ENCODE data around the gene DBN1. TPM values are rescaled to one million over a fixed set of nuclear protein-coding genes. Genes with fewer than 3 reads are reported as not detected.

Gene DBN1
- total RNA-seq, 1 experiment from 2014 or later: 195 TPM

- no peak overlapping the region for H3K27ac ChIP-seq (ENCODE audit: low read length)
- DNase-seq (ENCODE audit: low read depth, low spot score) (no peak), ATAC-seq (no peak)
- CTCF ChIA-PET: interaction anchor here (1.2 kb wide), 1 partner anchor 18 kb away, joined by 3 read pairs; no protein-coding TSS in a partner anchor
- peaks cover 18% of the 10 kb centered on the region for H3K4me1 ChIP-seq (ENCODE audit: control insufficient read depth, insufficient read depth, low read length)
- H3K27me3 ChIP-seq (ENCODE audit: control insufficient read depth, insufficient read depth, low read length): no peaks in the 10 kb centered on the region
- BruUV-seq (replicated peaks): no TSS peak
- POLR2A ChIA-PET: no interaction called here
- H3K4me3 ChIP-seq (ENCODE audit: low read depth in 2 of 2, low read length in 2 of 2): no peak overlapping the region
- in situ Hi-C loops (cut with HindIII; ENCODE audit: low pct_unique_long_range_greater_than_20kb, low sequenced_read_pairs) (no loop called here), intact Hi-C loops (cut with micrococcal nuclease; ENCODE audit: unreplicated experiment) (no loop called here)
- H3K9me3 ChIP-seq (ENCODE audit: control insufficient read depth, insufficient read depth, low read depth, low read length): no peaks in the 10 kb centered on the region
- peaks cover 14% of the 10 kb centered on the region; the same call in 1 of the 2 replicates for H3K36me3 ChIP-seq (ENCODE audit: control insufficient read depth, insufficient read depth, low read length)
- TF ChIP-seq TCF7L2 (IDR thresholded peaks at IDR 0.05; ENCODE audit: low read depth, low read length) (no peak), SIN3A (IDR thresholded peaks at IDR 0.05; ENCODE audit: borderline replicate concordance, insufficient read depth, low read depth, low read length) (no peak), REST (IDR thresholded peaks at IDR 0.05; ENCODE audit: insufficient read depth in 1 of 2, low read depth in 2 of 2, low read length in 1 of 2) (no peak), CTCF (IDR thresholded peaks at IDR 0.05) (no peak), POLR2AphosphoS5 (IDR thresholded peaks at IDR 0.05; ENCODE audit: low read depth, low read length) (no peak)
These were observed 46.8 kb upstream of the DBN1 start for GRCh38 chr5:177520271-177520670.

GRCh38 chr5:177519463-177520235 is 46.2 kb upstream of the DBN1 start:
- H3K9me3 ChIP-seq (ENCODE audit: control insufficient read depth, insufficient read depth, low read depth, low read length): no peaks in the 10 kb centered on the region
- intact Hi-C loops (cut with micrococcal nuclease; ENCODE audit: unreplicated experiment) (no loop called here), in situ Hi-C loops (cut with HindIII; ENCODE audit: low pct_unique_long_range_greater_than_20kb, low sequenced_read_pairs) (no loop called here)
- H3K4me1 ChIP-seq (ENCODE audit: control insufficient read depth, insufficient read depth, low read length): peaks cover 21% of the 10 kb centered on the region
- ChIA-PET POLR2A (interaction anchor here (0.5 kb wide), 1 partner anchor 74 kb away, joined by 4 read pairs; no protein-coding TSS in a partner anchor), CTCF (no interaction called here)
- no peak for TF ChIP-seq POLR2AphosphoS5 (IDR thresholded peaks at IDR 0.05; ENCODE audit: low read depth, low read length)
- no peak for TF ChIP-seq CTCF (IDR thresholded peaks at IDR 0.05)
- TF ChIP-seq SIN3A (IDR thresholded peaks at IDR 0.05; ENCODE audit: borderline replicate concordance, insufficient read depth, low read depth, low read length): no peak
- TF ChIP-seq REST (IDR thresholded peaks at IDR 0.05; ENCODE audit: insufficient read depth in 1 of 2, low read depth in 2 of 2, low read length in 1 of 2): no peak
- no peak for TF ChIP-seq TCF7L2 (IDR thresholded peaks at IDR 0.05; ENCODE audit: low read depth, low read length)
- no peaks in the 10 kb centered on the region for H3K27me3 ChIP-seq (ENCODE audit: control insufficient read depth, insufficient read depth, low read length)
- no peak overlapping the region for H3K4me3 ChIP-seq (ENCODE audit: low read depth in 2 of 2, low read length in 2 of 2)
- BruUV-seq (replicated peaks): no TSS peak
- DNase-seq (ENCODE audit: low read depth, low spot score) (no peak), ATAC-seq (no peak)
- H3K27ac ChIP-seq (ENCODE audit: low read length): peak overlapping the region; percentile 59; the same call in 1 of the 2 replicates
- peaks cover 17% of the 10 kb centered on the region for H3K36me3 ChIP-seq (ENCODE audit: control insufficient read depth, insufficient read depth, low read length)
